Middle frontal gyrus (tissue), 1 donor: ENCODE results near the gene SMIM36.
"Not testable (repeated sequence)": the region's sequence is repeated elsewhere in the genome, so short reads cannot be mapped to it uniquely, and the experiment has no call there.

Source experiments
- DNase-seq: peaks from one replicate; pipeline ENCODE4 v3.0.0-alpha.2; 2015; ENCODE audit warnings: low spot score; ENCODE audit errors: extremely low spot score

Gene SMIM36

GRCh38 chr17:55416470-55417052 lies 94.7 kb downstream of the SMIM36 start:
- no peak for DNase-seq

- no peak for DNase-seq
Measured at GRCh38 chr17:55416000-55416399, 95.3 kb downstream of the SMIM36 start.

- DNase-seq, result no peak
Measured at GRCh38 chr17:55414983-55415382, 96.3 kb downstream of the SMIM36 start.

- no peak for DNase-seq
Measured at GRCh38 chr17:55413825-55414489, 97.3 kb downstream of the SMIM36 start.

GRCh38 chr17:55411463-55411855 lies 99.8 kb downstream of the SMIM36 start:
- no peak for DNase-seq

- DNase-seq, result no peak
Measured at GRCh38 chr17:55410722-55411462, 100.4 kb downstream of the SMIM36 start.

GRCh38 chr17:55409030-55409800 lies 102.0 kb downstream of the SMIM36 start:
- DNase-seq, result no peak

- no peak for DNase-seq
Measured at GRCh38 chr17:55407641-55408566, 103.3 kb downstream of the SMIM36 start.

- DNase-seq, result no peak
Measured at GRCh38 chr17:55405600-55405999, 105.7 kb downstream of the SMIM36 start.

GRCh38 chr17:55404197-55404596 lies 107.1 kb downstream of the SMIM36 start:
- DNase-seq, result not testable (repeated sequence)

- no peak for DNase-seq
Measured at GRCh38 chr17:55402374-55402773, 108.9 kb downstream of the SMIM36 start.
